GM18870 (cell line): ENCODE results near the gene DLGAP1.
A peak's percentile ranks its signal among the peaks of the same experiment; 100 is the strongest.
"Not testable (repeated sequence)": the region's sequence is repeated elsewhere in the genome, so short reads cannot be mapped to it uniquely, and the experiment has no call there.

Source experiments
- ATAC-seq: cut with Tn5 transposase; IDR thresholded peaks from one replicate; pipeline ENCODE4 v1.9.1; 2021; ENCODE audit warnings: moderate library complexity; ENCODE audit not compliant: unreplicated experiment

Gene DLGAP1

DNA sequence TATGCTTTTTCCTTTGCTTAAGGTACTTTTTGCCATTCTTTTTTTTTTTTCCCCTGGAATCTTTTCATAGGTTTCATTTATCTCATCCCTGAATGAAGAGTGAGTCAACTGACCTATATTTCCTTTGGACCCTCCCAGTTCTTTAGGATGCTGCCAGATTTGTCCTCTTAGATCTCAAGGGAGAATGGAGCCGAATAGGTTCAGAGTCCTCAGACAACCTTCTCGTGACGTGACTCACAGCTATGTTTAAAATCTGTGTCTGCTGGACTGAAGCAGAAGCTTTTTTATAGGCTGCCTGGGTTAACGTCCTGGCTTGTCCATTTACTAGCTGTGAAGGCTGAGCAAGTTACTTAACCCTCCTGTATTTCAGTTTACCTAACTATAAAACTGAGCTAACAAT lies 358.6 kb downstream of the DLGAP1 start:
- ATAC-seq: no peak

DNA sequence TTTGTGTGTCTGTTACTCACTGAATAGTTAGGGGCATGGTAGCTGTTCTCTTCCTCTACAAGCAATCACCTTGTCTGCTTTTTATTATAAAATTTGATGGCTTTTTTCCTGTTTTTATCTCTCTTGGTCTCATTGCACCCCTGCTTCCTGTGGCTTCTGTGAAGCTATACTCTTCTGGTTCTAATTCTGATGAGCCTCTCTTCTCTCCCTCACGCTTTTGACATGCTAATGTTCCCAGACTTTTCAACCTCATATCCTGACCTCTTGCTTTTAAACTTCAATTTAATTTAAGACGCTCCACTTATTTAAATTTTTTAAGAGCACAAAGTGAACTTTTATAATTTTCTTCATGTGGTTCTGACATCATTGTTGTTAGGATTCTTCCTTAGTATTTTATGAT lies 361.4 kb downstream of the DLGAP1 start:
- no peak for ATAC-seq

DNA sequence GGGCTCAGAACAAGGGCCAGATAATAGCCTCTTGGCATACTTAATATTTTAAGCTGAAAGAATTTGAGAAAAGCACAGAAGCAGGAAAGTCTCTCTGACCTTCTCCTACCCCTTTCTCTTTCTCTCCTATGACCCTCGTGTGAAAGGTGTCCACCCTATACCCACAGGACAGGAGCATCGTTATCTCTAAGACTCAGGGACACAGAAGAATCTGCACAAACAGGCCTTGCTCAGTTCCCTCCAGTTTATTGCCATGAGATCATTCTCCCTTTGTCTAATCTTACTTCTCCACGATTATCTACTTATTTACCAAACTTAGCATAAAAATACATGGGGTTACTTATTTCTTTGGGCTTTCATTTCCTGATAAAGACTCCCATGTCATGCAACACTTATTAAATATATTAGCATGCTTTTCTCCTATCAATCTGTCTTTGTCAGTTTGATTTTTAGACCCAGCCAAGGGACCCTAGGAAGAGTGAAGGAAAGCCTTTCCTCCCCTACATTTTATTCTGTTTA lies 370.7 kb downstream of the DLGAP1 start:
- no peak for ATAC-seq

DNA sequence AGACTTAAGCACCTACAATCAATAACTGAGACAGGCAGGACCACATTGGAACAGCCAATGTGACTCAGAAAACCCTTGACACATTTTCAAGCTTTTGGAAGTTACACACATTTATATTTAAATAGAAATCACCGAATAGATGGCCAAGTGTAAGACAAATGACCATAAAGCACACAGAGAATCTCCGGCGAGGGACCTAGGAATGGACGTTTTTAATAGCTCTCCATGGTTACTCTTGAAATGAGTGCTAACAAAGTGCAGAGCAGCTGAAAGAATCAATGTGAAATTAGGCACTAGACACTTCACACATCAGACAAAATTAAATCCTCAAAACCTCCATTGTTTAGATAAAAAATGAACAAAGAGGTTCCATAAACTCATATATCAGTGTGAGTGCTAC lies 376.9 kb downstream of the DLGAP1 start:
- ATAC-seq: no peak

DNA sequence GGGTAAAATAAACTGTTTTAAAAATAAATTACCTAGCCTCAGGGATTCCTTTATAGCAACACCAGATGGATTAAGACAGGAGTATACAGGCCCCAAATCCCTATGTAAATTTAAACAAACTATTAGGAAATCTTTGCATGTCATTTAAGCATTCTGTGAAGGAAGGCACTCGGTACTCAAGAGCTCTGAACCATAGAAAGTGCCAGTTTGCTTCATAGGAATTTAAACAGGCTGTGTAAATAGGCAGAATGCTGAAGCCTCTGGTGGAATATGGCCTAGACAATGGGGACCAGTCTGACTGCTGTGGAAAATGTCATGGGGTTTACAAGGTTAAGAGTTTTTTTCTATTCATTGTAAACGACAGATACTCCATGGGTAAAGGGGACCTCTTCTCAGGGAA lies 377.4 kb downstream of the DLGAP1 start:
- ATAC-seq: no peak

DNA sequence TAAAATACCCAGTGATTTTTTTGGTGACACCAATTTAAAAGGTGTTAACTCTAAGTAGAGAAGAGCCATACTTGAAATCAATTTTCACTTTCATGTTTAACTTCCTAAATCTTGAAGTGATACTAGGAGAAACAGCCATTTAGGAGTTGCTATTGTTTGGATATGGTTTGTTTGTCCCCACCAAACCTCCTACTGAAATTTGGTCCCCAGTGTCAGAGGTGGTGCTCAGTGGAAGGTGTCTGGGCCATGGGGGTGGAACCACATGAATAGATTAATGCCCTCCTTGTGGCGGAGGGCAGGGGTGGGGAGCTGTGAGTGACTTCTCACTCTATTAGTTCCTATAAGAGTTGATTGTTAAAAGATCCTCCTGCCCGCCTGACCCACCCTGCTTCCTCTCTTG lies 377.9 kb downstream of the DLGAP1 start:
- ATAC-seq: no peak

DNA sequence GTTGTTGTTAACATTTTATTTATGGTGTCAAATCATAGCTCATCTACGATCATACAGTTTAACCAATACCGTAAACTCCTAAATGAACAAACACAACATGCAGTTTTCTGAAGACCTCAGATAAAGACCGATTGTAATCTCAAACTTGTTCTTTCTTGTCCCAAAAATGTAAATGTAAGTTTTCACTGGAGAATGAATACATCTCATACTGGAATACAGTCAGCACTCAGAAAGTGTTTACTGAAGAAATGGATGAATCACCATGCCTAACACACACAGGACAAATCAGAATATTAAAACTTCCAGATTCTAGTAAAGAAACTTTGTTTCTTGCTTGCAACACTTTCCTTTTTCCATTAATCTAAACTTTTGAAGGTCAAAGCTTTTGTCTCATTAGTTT lies 380.5 kb downstream of the DLGAP1 start:
- ATAC-seq: no peak

DNA sequence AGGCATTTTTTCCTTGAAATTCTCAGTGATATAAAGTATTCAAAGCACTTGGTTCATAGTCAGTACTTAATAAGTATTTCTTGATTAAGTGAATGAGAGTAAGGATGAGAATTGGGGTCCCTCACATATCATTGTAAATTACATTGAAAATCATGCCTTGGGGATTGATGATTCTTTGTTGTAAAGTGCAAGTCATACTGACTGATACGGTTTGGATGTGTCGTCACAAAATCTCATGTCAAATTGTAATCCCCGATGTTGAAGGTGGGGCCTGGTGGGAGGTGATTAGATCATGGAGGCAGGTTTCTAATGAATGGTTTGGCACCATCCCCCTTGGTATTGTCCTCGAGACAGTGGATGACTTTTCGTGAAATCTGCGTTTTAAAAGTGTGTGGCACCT lies 385.9 kb downstream of the DLGAP1 start:
- no peak for ATAC-seq

DNA sequence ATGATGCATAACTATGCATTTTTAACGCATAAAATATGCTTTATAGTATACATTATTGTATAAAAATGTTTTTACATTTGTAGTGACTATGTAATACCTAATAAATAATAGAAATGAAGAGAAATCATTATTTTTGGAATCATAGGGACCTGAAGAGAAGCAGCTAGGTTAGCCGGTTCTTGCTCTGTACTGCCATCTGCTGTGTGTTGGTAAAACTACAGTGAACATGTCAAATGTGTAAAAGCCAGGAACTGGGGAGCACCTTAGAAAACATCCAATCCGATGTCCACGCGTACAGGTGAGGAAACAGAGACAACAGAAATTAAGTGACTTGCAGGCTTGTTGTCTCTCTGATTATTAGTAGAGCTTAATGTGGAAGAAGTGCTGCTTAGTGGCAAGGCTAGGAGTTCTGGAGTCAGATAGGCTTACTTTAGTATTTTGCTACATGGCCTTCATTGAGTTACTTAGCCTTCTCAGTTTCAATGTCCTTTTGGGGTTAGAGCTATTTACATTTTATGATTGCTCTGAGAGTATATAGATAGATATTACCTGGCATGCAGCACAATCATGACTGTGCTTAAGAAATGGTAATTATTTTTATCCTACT lies 386.5 kb downstream of the DLGAP1 start:
- no peak for ATAC-seq

DNA sequence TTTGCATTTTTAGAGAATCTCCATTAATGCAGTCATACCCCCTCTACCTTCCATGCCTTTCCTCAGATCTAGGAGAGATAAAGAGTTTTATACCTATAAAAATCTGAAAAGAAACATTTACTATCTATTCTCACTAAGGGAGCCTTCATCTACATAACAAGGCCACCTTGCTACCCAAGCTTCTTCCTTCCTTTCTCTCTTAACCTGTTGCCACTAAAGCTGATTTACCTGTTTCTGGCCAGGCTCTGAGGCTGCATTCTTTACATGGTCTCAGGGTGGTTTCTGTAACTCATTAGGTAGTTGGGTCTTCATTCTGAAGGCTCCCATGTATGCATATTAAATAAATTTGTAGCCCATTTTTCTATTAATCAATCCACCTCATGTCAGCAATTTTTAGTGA lies 391.6 kb downstream of the DLGAP1 start:
- no peak for ATAC-seq

DNA sequence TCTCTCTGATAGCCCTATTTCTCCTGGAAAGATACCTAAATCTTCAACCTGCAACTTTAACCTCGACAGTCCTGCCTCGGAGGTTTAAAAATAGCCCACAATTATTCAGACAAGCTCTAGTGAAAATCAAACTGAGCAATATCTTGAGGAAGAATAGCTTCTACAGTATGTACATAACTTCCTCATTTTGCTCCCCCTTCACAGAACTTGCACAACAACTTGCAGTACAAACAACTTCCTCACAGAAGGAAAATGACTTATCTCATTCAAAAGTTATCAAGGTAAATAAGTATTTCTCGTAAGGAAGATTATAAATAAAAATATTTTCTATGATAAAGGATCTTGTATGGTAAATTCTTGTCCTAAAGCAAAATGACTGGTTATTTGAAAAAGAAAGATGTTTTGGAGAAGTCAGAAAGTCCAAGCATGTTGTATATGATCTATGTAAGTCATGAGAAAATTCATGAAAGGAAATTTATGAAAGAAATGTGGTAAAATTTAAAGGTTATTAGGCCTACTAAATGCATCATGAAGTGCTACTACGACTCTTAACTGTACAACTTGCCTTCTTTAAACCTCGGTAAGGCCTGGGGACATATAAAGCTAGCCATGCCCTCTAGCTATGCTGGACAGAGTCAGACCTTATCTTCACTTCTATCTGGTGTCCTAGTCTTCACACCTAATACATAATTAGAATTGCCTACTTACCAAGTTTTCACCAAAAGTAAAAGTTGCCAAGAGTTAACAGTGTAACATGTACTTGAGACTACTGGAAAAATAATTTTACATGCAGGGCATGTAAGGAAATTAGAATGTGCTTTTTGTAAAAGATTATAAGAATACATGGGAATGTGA lies 394.5 kb downstream of the DLGAP1 start:
- ATAC-seq: no peak

DNA sequence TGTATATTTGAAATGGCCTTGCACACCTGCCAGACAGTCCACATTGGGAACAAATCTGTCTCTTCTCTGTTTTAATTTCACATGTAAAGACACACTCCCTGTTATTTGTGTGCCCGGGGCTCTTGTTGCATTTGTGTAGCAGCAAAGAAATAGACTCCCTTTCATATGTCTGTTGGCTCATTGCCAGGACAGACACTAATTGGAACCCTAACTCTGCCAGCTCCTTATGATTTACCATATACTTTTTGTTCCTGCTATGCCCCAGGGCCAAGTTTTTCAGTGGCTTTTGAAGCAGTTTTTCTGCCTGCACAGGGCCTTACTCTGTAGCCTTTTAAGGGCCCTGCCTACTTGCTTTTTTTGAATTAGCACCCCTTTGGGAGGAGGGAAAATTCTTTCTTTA lies 396.9 kb downstream of the DLGAP1 start:
- ATAC-seq: no peak

DNA sequence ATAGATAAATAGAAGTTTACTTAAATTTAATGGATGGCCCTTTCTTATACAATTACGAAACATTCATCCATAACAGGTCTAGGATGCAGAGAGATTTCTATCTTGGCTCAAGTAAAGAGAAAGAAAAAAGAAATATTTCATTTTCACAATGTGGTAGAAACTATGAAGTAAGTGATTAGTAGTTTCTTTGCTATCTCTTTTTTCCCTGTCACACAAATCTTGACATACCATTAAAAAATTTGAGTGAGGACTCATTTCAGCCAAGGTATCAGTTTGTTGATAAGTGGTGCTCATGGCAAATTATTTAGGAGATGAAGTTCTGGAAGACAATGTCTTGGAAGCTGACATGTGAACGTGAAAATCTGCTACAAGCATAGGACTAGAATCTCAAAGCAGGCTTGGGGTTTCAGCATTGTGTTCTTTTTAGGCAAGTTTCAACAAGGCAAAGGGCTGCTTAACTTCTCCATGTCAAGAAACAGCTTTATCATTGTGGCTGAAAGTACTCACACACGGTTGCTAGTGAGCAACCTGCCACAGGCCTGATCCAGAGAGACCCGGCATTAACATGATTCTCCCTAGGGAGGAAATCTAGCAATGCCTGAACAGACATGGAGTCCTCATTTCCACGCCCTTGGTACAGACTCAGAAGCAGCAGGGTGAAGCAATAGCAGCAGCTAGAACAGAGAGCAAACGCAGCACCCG lies 414.6 kb downstream of the DLGAP1 start:
- ATAC-seq: no peak

DNA sequence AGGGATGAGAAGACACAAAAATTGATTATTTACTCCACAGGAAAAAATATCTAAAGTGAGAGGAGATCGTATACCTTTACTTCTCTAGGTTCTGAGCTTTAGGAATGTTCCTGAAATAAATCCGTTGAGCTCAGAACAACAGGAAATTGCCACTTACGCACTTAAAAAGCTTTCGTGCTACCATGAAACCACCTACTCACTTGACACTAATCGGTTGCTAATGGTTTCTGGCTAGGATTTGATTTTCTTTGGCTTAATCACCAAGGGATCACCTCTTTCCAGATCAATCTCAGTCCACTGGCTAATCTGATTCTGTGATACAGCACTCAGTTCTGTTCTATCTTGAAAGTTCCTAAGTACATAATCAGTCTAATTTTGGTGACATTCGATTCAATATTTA lies 419.6 kb downstream of the DLGAP1 start:
- ATAC-seq: no peak

DNA sequence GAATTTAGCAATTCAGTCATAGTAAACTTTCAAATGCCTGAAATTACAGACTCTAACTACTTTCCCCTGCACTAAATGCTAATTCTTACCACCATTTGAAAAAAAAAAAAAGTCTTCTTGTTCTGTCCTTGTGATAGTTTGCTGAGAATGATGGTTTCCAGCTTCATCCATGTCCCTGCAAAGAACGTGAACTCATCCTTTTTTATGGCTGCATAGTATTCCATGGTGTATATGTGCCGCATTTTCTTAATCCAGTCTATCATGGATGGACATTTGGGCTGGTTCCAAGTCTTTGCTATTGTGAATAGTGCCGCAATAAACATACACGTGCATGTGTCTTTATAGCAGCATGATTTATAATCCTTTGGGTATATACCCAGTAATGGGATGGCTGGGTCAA lies 420.3 kb downstream of the DLGAP1 start:
- not testable (repeated sequence) for ATAC-seq

DNA sequence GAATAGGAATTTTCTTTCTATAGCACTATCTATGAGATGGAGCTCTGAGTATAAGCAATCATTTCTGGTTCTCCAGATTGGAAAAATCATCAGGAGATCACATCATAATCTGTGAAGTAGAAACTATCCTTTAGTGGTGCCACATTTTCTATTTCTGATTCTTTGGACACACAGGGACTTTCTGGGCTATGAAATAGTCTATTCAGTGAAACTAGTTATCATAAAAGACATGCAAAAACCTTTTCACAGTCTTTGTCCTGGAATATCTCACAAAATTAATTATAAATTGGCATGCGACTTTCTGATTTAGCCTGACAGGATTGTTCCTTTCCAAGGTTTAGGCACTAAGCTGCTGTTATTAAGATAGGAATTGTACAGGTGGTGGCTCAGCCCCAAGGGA lies 428.6 kb downstream of the DLGAP1 start:
- ATAC-seq: no peak

DNA sequence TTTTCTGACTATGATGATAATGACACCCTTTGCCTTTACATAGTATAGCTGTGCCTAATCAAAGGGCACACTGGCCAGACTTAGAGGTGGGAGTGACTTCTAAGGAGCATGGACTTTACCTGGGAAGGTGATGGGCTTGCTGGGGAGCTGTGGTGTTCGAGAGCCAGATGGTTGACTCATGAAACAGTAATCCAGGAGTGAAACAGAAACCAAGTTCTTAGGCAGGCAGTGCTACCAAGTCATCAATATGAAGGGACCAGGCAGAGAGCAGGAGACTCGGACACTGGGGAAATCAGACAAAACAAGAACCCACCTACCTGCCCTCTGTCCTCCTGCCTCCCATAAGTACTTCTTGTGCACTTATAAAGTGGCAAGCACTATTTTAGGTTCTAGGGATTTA lies 430.4 kb downstream of the DLGAP1 start:
- no peak for ATAC-seq

DNA sequence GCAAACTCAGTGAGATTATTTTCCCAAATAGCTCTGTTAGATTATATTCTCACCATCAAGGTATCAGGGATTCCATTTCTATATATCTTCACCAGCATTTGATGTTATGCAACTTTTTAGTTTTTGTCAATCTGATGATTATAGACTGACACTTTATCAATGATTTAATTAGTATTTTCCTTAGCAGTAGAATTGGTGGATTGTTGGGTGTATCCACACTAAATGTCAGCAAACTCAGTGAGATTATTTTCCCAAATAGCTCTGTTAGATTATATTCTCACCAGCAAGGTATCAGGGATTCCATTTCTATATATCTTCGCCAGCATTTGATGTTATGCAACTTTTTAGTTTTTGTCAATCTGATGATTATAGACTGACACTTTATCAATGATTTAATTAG lies 432.4 kb downstream of the DLGAP1 start:
- not testable (repeated sequence) for ATAC-seq

DNA sequence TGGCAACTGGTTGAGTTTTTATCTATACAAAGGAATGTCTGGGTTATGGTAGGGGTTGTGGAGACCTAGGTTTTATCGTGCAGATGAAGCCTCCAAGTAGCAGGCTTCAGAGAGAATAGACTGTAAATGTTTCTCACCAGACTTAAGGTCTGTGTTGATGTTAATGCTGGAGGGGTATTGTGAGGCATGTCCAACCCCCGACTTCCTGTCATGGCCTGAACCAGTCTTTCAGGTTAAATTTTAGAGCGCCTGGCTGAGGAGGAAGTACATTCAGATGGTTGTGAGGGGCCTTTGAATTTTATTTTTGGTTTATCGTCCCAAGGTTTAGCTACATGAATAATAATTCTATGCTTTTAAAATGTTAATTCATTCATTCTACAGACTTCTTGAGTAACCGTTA lies 435.1 kb downstream of the DLGAP1 start:
- no peak for ATAC-seq

DNA sequence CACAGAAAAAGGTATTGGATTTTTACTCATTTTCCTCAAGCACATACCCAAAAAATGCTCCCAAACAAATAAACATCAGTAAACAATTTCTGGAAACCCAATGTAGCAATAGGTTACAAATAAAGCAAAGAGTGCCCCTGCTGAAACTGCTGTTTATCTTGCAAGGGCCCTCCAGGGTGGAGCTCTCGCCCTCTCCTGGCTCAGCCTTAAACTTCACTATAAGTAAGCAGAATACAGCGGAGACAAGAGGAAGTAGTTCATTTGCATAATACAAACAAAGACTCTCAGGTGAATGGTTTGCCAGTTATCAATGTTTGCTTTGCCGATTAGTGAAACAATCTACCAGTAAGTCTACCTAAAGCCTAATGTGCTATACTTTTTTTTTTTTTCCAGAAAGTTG lies 437.6 kb downstream of the DLGAP1 start:
- peak; percentile 61 for ATAC-seq

DNA sequence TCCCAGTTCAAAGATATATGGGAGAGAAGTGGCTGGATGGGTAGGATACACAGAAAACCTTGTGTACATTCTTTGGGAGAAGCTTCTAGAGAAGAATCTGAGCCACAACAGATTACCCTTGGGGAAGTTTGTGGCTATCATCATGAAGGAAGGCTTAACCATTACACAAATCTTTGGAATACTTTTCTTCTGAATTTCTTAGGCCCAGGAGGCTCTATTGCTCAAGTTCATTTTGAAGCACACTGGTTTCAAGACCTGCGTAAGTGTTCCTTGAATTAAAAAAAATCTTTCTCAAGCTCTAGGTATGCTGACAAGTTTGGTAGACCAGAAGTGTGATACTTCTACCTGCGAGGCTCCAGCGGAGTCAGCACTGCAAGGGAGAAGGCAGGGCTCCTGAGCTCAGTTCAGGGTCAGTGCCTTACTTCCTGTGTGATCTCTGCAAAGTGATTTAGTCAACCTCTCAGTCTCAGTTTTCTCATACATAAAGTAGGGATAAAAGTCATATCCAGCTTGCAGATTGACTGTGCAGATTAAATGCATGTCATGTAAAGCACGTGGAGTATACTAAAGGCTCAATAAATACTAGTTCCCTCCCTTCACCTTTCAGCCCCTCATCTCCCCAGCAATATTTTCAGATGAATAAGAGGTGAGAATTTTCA lies 438.6 kb downstream of the DLGAP1 start:
- ATAC-seq: peak; percentile 50
